ENCODE data around the gene USP49. TPM values are rescaled to one million over a fixed set of nuclear protein-coding genes. Genes with fewer than 3 reads are reported as not detected.
A peak's percentile ranks its signal among the peaks of the same experiment; 100 is the strongest.

USP49 gene
- total and polyA plus RNA-seq, 2 of the 13 experiments (the other 11 are each of a cell fraction or from before 2014, with no cell fraction given): 2.9 to 4.3 TPM

DNA sequence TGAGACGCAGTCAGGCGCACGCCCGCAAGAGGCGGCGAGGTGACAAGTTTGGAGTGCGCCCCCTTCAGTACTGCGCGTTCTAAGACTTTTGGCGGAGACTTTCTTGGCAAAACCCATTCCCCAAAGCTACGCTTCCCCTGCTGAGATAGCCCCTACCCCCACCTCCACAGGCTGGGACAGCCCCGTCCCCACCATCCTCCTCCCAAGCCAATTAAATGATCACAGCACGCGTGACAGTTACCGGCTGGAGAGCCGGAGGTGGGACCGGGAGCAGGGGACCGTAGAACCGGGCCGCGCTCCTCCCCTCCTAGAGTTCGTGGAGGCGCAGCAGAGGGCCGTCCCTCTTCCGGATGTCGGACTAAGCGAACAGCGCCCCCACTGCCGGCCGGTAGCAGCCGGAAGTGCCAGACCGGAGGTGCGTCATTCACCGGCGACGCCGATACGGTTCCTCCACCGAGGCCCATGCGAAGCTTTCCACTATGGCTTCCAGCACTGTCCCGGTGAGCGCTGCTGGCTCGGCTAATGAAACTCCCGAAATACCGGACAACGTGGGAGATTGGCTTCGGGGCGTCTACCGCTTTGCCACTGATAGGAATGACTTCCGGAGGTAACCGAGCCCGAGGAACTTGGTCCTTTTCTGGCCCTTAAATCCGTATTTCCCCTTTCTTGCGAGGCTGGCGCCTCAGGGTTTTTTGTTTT lies 107.8 kb downstream of the USP49 start, which contains the start of gene TOMM6 (continued):
- no peak for TF ChIP-seq LCORL (IDR thresholded peaks at IDR 0.05)
- peak; percentile 69; the same call in 1 of the 2 replicates for TF ChIP-seq LCORL (CRISPR knock-in tag; IDR thresholded peaks at IDR 0.05)
- TF ChIP-seq ZNF431 (CRISPR knock-in tag; IDR thresholded peaks at IDR 0.05; ENCODE audit: borderline replicate concordance, low read depth): no peak; the same call in 1 of the 2 replicates
- 0 out of 2 replicates have a peak, but pooled peaks have one; percentile 74 for TF ChIP-seq MTF1 (CRISPR knock-in tag; IDR thresholded peaks at IDR 0.05)
- peak; percentile 73; the same call in 1 of the 2 replicates for TF ChIP-seq ZBTB38 (CRISPR knock-in tag; IDR thresholded peaks at IDR 0.05)
- TF ChIP-seq, protein P1, sequence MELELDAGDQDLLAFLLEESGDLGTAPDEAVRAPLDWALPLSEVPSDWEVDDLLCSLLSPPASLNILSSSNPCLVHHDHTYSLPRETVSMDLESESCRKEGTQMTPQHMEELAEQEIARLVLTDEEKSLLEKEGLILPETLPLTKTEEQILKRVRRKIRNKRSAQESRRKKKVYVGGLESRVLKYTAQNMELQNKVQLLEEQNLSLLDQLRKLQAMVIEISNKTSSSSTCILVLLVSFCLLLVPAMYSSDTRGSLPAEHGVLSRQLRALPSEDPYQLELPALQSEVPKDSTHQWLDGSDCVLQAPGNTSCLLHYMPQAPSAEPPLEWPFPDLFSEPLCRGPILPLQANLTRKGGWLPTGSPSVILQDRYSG (CRISPR knock-in tag; IDR thresholded peaks at IDR 0.05): no peak; the same call in 1 of the 2 replicates
- peak; percentile 93 for TF ChIP-seq ISL2 (CRISPR knock-in tag; IDR thresholded peaks at IDR 0.05)
- peak; percentile 82; the same call in 1 of the 2 replicates for TF ChIP-seq MTA1 (CRISPR knock-in tag; IDR thresholded peaks at IDR 0.05; ENCODE audit: borderline replicate concordance)
- TF ChIP-seq, protein P2, sequence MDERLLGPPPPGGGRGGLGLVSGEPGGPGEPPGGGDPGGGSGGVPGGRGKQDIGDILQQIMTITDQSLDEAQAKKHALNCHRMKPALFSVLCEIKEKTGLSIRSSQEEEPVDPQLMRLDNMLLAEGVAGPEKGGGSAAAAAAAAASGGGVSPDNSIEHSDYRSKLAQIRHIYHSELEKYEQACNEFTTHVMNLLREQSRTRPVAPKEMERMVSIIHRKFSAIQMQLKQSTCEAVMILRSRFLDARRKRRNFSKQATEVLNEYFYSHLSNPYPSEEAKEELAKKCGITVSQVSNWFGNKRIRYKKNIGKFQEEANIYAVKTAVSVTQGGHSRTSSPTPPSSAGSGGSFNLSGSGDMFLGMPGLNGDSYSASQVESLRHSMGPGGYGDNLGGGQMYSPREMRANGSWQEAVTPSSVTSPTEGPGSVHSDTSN (CRISPR knock-in tag; IDR thresholded peaks at IDR 0.05): 0 out of 2 replicates have a peak, but pooled peaks have one; percentile 12
- peak; percentile 7; the same call in 1 of the 2 replicates for TF ChIP-seq ZNF33B (CRISPR knock-in tag; IDR thresholded peaks at IDR 0.05)
- no peak for TF ChIP-seq CHCHD3 (CRISPR knock-in tag; IDR thresholded peaks at IDR 0.05)
- no peak for TF ChIP-seq MEIS2 (CRISPR knock-in tag; IDR thresholded peaks at IDR 0.05)
- TF ChIP-seq, protein P3, sequence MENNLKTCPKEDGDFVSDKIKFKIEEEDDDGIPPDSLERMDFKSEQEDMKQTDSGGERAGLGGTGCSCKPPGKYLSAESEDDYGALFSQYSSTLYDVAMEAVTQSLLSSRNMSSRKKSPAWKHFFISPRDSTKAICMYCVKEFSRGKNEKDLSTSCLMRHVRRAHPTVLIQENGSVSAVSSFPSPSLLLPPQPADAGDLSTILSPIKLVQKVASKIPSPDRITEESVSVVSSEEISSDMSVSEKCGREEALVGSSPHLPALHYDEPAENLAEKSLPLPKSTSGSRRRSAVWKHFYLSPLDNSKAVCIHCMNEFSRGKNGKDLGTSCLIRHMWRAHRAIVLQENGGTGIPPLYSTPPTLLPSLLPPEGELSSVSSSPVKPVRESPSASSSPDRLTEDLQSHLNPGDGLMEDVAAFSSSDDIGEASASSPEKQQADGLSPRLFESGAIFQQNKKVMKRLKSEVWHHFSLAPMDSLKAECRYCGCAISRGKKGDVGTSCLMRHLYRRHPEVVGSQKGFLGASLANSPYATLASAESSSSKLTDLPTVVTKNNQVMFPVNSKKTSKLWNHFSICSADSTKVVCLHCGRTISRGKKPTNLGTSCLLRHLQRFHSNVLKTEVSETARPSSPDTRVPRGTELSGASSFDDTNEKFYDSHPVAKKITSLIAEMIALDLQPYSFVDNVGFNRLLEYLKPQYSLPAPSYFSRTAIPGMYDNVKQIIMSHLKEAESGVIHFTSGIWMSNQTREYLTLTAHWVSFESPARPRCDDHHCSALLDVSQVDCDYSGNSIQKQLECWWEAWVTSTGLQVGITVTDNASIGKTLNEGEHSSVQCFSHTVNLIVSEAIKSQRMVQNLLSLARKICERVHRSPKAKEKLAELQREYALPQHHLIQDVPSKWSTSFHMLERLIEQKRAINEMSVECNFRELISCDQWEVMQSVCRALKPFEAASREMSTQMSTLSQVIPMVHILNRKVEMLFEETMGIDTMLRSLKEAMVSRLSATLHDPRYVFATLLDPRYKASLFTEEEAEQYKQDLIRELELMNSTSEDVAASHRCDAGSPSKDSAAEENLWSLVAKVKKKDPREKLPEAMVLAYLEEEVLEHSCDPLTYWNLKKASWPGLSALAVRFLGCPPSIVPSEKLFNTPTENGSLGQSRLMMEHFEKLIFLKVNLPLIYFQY (CRISPR knock-in tag; IDR thresholded peaks at IDR 0.05; ENCODE audit: borderline replicate concordance): peak; percentile 97
- TF ChIP-seq, protein P4, sequence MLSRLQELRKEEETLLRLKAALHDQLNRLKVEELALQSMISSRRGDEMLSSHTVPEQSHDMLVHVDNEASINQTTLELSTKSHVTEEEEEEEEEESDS (CRISPR knock-in tag; IDR thresholded peaks at IDR 0.05; ENCODE audit: borderline replicate concordance): peak; percentile 78; the same call in 1 of the 2 replicates
- peak; percentile 51; the same call in 1 of the 2 replicates for TF ChIP-seq ZNF563 (CRISPR knock-in tag; IDR thresholded peaks at IDR 0.05)
- TF ChIP-seq, protein P5, sequence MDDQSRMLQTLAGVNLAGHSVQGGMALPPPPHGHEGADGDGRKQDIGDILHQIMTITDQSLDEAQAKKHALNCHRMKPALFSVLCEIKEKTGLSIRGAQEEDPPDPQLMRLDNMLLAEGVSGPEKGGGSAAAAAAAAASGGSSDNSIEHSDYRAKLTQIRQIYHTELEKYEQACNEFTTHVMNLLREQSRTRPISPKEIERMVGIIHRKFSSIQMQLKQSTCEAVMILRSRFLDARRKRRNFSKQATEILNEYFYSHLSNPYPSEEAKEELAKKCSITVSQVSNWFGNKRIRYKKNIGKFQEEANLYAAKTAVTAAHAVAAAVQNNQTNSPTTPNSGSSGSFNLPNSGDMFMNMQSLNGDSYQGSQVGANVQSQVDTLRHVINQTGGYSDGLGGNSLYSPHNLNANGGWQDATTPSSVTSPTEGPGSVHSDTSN (CRISPR knock-in tag; IDR thresholded peaks at IDR 0.05; ENCODE audit: borderline replicate concordance): no peak
- no peak for TF ChIP-seq RARG (CRISPR knock-in tag; IDR thresholded peaks at IDR 0.05; ENCODE audit: low read depth)
- TF ChIP-seq, protein P6, sequence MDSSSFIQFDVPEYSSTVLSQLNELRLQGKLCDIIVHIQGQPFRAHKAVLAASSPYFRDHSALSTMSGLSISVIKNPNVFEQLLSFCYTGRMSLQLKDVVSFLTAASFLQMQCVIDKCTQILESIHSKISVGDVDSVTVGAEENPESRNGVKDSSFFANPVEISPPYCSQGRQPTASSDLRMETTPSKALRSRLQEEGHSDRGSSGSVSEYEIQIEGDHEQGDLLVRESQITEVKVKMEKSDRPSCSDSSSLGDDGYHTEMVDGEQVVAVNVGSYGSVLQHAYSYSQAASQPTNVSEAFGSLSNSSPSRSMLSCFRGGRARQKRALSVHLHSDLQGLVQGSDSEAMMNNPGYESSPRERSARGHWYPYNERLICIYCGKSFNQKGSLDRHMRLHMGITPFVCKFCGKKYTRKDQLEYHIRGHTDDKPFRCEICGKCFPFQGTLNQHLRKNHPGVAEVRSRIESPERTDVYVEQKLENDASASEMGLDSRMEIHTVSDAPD (CRISPR knock-in tag; IDR thresholded peaks at IDR 0.05): 0 out of 2 replicates have a peak, but pooled peaks have one; percentile 28
- no peak for TF ChIP-seq ZNF841 (CRISPR knock-in tag; IDR thresholded peaks at IDR 0.05; ENCODE audit: borderline replicate concordance)
- TF ChIP-seq NR2C2 (CRISPR knock-in tag; IDR thresholded peaks at IDR 0.05; ENCODE audit: borderline replicate concordance): peak; percentile 93
